HG03280 (cell line): ENCODE results near the gene EDN3.
"Not testable (repeated sequence)": the region's sequence is repeated elsewhere in the genome, so short reads cannot be mapped to it uniquely, and the experiment has no call there.

Experiments
- ATAC-seq: cut with Tn5 transposase; IDR thresholded peaks from one replicate; pipeline ENCODE4 v1.9.1; 2021; ENCODE audit warnings: mild to moderate bottlenecking, moderate library complexity; ENCODE audit not compliant: unreplicated experiment

EDN3 gene

DNA sequence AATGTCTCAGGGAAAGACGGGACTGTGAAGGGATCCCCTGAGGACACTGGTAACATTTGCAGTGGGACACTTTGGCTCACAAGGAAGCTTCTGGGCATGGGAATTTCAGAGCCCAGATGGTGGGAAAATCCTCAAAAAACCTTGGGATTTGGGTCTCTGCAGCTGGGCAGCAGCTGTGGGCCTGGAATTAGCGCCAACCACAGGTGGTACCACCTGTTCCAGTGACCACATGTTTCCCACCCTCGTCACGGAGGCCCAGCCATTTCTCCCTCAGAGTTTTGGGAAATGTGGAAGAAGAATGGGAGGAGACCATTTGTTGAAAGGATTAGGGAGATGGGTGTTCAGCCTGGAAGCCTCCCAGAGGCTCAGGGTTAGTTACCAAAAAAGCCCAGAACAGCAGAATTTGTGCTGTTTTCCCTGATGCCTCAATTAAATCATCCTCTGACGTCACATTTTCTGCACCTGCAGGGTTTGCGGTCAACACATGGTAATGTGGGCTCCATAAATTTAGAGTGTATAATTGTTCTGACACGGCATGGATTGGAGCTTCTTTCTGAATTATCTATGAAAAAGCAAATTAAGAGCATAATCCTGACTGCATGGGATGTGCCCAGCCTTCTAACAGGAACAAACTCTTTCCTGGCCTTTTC, 34.4 kb downstream of the EDN3 start:
- no peak for ATAC-seq

DNA sequence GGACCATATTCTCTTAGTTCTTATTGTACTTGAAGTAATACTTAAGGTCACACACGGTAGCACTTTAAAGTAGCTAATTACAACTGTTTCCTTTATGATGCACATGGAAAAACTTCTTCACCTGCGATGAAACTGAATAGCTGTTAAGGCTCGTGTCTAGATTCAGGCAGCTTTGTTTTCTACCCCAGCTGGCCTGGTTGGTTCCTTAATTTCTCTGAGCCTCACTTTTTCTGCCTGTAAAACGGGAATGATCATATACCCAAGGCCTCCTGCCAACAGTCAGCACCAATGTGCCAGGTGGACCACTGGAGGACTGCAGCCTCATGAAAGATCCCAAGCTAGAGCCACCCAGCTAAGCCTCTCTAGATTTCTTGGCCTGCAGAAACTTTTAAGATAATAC, 35.0 kb downstream of the EDN3 start:
- no peak for ATAC-seq

DNA sequence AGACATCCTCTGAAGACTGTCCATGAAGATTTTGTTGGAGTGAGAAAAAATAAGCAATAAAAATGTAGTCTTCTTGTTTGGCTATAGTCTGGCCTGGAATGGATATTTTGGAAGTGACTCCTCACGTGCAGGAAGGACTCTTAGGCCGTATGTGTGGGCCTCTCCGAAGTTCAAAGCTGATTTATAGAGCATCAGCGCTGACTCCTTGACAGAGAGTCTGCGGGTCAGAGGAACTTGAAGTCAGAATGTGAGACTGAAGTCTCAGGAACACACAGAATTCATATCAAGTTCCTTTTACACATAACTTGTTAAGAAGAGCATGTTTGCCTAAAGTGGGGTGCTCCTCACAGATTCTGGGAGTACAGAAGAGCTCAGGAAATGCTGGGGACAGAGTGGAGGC, 36.1 kb downstream of the EDN3 start:
- no peak for ATAC-seq

DNA sequence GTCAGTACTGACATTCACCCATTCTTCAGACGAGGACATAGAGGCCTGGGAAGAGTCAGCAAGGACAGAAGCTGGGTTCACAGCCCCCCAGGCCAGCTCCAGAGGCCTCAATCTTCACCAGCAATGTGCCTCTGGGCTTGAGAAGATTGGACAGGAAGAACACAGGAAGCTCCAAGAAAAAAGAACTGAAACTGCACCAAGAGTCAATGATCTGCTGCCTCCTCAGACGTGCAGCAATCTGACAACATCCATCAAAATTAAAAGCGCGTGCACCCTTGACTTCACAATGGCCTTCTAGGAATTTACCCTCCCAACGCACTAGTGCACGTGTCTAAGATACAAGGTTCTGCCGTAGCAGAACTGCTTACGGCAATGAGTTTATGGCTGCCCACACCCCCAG, 38.0 kb downstream of the EDN3 start:
- not testable (repeated sequence) for ATAC-seq

DNA sequence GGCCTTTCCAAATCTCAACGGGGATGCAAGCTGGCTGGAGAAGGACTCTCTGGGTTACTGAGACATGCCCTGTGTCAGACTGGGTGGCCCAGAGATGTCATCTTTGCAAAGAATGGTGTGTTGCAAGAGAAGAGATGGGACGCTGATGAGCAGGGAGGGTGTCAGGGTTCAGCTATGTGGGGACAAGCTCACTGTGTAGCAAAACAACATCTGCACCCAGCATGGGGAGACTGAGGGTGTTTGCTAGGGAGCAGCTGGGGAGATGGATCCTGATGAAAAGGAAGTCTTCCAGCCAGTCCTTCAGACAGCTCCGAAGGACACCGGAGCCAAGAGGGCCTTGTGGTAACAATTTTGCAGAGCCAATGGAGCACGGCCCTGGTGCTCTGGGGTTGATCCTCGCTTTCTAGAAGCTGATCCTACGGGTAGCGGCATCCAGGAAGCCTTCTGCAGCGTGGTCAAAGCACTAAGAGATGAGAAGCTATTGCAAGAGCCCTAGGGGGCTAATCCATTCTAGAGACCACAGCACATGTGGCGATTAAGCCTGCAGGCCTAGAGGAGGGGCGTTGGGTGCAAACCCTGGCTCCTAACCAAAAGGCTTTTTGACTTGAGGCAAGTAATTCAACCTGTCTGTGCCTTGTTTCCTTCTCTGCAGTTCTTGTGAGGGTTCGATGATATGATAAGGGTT, 39.9 kb downstream of the EDN3 start:
- no peak for ATAC-seq

DNA sequence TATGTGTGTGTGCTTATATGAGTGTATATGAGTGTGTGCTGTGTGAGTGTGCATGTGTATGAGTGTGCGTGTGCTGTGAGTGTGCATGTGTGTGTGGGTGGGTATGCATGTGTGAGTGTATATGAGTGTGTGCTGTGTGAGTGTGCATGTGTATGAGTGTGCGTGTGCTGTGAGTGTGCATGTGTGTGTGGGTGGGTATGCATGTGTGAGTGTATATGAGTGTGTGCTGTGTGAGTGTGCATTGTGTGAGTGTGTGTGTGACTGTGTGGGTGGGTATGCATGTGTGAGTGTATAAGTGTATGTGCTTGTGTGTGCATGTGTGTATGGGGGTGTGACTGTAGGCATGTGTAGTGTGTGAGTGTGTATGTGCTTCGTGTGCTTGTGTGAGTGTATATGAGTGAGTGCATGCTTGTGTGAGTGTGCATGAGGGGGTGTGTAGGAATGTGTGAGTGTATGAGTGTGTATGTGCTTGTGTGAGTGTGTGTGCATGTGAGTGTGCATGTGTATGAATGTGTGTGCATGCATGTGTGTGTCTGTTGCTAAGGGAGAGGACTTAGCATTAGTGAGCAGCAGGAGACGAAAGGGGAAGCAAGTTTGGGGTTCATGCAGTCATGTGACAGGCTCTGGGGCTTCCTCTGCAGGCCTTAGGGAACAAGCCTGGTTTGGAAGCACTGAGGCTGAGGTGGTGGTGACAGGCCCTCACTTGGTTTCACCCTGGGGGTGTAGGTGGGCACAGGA, 41.0 kb downstream of the EDN3 start:
- not testable (repeated sequence) for ATAC-seq

DNA sequence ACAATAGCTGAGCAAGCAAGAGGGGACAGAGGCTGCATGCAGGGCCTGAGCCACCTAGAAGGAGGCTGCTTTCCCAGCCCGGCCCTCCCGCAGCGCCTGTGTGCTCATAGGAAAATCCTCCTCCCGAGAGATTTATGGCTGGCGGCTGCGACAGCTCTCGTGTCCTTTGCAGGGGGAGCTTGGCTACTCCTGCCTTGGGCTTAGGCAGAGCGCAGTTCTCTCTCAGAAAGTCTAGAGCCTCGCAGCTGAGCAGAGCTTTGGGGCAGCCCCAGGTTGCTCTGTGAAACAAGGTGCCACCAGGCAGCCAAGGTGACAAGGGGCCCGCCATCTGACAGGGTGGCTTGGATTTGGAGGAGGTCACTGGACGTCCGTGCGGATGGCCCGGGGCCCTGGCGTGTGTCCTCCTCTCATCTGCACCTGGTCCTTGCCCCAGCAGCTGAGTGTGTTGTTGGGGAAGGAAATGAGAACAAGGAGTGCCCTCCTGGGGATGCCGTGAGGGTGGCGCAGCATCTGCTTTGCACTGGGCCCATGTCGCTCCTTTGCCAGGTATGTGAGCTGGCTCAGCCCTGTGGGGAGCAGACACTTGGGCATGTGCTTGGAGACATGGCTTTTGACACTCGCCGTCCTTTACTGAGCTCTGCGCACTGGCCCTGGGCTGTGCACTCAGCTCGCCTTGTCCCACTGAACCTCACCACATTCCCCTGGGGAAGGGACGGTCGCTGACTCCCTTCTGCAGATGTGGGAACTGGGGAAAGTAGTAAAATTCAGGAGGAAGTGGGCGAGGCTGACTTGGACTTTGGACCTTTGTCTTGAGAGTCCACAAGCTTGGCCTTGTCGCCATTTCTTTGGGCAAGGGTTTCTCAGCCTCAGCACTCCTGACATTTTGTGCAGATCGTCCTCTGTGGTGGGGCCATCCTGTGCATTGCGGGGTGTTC, 41.9 kb downstream of the EDN3 start:
- no peak for ATAC-seq

DNA sequence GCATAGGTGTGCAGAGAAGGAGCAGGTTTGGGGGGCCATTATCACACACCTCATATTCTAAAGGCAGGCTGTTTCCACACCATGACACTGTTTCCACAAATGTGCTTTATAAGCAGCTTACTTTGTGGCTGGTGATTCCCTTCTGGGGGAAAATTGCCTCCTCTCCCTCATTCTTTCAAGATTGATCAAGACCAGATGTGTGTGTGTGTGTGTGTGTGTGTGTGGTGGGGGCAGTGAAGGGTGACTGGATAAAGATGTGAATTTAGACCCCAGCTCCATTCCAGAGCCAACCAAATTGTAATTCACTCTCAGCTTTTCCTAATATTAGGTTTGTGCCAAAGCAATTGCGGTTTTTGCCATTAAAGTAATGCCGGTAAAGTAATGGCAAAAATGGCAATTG, 45.6 kb downstream of the EDN3 start:
- ATAC-seq = no peak

DNA sequence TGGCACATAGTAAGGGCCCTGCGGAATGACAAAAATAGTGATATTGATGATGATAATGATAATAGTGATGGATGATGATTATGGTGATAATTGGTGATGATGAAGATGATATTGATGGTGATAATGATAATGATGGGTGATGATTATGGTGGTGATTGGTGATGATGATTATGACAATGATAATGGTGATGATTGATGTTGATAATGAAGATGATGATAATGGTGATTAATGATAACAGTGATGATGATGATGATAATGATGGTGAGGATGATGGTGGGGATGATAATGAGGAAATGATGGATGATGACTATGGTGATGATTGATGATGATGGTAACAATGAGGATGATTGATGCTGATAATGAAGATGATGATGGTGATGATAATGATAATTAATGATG, 48.9 kb downstream of the EDN3 start:
- no peak for ATAC-seq

DNA sequence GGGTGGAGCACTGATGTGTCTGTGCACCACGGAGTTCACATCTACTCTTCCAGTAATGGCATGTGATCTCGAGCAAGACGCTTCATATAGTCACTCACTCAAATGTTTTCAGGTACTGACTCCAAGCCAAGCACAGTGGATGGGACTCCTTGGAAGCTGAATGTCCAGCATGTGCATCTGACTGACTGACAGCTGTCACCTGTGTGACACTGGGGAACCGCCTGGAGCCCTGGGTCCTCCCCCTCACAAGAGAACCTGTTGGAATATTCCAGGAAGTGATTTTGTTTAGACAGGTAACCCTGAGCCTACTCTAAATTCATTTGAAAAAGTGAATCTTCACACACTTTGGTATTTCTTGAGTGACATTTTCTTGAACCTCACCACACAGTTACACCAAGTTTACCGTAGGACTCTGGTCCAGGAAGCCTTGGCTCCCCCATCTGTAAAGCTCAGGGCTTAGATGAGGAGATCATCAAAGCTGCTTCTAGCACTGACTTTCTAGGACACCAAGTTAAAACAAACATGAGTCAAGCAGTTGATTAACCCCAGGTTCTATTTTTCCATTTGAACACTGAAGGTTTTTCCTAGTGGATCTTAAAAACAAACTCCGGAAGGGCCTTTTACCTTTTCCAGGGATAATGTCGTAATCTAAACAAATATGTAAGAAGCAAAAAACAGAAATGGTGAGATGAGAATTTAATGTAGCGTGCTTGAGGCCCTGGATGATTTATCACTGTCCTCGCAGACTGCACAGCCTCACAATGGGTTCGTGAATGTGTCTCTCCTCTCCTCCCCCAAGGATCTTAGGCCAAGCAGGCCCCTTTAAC, 50.1 kb downstream of the EDN3 start:
- ATAC-seq = no peak

DNA sequence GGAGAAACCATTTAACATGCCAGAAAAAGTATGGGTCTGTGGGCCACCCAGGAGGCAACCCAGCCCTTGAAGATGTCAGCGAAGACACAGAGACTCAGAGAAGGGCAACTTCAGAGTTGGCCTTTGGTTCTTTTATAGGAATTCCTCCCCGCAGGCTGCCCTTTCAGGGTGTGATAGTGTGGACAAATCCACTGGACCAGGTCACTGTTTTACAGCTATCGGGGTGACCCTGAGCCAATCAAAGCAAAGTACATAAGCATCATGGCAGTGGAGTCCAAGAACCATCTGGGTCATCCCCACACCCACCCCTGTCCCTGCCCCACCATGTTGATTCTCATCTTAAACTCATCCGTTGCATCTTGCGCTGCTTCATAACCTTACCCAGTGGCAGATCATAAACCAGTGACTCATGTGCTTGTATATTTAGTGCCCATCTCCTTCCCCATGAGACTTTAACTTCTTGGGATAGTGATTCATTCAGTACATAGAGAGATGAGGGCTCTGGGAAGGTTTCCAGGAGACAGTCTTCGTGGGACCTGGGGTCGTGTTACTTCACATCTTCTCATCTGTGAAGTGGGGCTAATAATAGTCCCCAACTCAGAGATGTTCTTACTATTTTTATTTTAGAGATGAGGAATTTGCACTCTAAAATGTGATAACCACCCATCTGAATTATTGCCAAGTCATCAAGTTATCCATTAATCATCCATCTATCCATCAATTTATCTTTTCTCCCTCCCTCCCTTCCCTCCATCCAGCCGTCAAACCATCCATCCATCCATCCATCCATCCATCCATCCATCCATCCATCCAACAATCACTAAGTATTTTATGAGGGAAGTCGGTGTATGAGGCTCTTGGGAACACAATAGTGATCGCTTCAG, 51.0 kb downstream of the EDN3 start:
- no peak for ATAC-seq

DNA sequence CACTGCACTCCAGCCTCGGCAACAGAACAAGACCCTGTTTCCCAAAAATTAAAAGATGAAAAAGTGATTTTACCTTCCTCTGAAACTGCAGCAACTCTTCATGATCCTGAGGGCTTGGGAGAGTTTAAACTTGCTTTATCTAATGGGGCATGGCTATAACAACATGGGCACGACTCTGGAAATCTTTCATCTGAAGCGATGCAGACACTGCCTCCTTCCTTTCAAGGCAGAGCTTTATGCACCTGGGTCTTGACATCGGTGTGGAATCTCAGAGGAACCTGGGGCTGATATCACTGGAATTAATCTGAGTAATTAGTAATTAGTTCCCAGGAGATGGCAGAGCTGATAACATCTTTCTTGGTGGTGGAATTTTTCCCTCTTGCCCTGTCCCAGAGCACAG, 52.1 kb downstream of the EDN3 start:
- no peak for ATAC-seq

DNA sequence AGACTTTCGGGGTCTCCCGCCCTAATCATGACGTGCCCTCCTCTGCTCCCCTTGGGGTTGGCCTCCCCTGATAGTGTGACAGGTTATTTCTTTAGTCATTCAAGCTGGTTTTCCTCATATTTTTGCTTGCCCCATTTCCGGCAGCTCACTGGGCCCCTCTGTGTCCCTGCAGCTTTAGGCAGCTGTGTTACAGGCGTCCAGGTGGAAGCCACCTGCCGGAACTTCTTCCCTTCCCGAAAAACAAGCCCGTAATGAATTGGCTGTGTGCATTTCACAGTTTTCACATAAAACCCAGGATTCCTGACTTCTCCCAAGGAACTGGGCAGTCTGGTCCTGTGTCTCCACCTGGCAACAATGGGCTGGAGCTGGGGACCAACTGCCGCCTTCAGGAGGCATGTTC, 52.6 kb downstream of the EDN3 start:
- ATAC-seq = no peak

DNA sequence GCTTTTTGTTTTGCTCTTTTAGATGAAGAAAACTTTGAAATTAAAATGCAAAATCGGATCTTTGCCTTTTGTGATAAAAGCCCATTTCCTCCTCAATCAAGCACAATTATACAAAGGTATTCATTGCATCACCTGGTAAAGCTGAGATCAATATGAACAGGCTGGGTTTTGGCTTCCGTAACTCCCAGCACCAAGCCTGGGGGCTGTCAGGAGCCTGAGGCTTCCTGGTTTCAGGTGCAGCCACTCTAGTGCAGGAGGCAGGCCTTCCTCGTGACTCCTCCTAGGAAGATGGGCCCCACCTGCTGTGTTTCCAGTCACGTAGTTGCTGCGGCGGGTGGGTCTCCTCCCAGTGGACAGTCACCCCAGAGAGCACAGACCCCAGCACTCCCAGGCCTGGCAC, 54.0 kb downstream of the EDN3 start:
- no peak for ATAC-seq

DNA sequence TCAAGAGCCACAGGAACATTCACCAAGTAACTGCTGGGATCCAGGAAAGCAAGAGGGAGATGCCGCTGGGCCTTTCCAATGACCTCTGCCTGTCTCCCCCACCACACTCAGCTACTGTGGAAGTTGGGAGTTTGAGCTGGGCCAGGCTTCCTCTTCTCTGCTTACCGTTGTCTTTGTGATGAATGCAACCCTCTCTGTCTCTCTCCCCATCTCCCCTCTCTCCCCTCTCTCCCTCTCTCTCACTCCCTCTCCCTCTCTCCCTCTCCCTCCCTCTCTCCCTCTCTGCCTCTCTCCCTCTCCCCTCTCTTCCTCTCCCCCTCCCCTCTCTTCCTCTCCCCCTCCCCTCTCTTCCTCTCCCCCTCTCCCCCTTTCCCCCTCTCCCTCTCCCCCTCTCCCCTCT, 54.8 kb downstream of the EDN3 start:
- ATAC-seq = no peak

DNA sequence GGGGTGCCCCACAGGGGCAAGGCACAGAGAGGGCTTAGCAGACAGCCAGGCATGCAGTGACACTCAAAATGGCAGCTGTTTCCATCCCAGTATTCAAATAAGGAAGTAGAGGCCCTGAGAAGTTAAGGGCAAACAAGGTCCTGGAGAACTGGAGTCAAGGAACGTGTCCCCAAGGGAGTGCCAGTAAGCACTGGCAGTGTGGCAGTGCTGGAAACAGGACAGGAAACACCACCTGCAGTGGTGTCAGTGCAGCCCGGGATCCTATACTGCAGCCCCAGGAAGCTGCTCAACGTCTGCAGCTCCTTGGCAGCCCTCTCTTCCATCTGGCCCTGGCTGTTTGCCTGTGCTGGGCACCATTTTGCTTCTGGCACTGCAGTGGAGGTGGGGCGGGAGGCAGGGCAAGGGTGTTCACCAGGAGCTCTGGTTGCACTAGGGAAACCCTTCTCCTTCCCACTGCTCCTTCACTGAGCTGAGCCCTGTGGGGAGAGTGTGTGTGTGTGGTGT, 56.3 kb downstream of the EDN3 start:
- ATAC-seq = no peak

DNA sequence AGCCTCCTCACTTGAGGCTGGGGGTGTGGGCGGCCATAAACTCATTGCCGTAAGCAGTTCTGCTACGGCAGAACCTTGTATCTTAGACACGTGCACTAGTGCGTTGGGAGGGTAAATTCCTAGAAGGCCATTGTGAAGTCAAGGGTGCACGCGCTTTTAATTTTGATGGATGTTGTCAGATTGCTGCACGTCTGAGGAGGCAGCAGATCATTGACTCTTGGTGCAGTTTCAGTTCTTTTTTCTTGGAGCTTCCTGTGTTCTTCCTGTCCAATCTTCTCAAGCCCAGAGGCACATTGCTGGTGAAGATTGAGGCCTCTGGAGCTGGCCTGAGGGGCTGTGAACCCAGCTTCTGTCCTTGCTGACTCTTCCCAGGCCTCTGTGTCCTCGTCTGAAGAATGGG, 58.4 kb downstream of the EDN3 start:
- not testable (repeated sequence) for ATAC-seq

DNA sequence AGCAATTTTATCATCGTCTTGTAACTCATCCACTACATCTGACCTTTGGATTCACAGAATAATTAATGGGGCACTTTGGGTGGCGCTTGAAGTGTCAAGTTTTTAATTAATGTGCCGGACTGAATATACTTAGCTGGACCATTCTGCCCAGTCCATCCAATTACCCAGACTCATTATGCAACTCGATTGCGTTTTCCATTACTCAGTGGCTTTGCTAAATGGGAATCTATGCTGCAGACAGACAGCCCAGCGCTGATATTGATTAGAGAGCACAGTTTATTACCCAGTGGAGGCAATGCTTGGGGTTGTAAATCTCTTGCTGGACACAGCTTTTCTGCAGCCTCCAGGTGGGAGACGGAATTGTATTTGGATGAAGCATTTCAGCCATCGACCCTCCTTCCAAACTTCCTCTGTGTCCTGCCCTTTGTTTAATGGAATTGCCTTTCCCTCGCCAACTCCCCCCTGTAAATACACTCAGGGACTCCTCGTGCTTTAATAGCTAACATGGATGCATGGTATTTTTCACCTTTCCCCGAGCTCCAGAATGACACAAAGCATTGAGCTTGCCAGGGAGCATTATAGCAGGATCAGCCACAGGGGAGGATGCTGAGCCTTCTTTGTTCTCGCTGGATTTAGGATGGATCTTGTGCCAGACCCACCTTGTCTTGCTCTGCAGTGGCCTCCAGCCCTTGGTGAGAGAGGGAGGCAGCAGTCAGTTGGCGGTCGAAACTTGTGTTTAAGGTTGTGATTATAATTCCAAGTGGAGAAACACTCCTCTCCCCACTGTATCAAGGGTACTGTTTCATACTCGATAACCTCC, 59.7 kb downstream of the EDN3 start:
- no peak for ATAC-seq
